Raji (cell line): ENCODE data around the gene ZBED3.

Experiments
- POLR2A ChIP-seq: IDR thresholded peaks from 2 replicates; pipeline ENCODE4 v1.6.1; 2011; ENCODE audit warnings: low read depth, low read length, control low read depth; ENCODE audit not compliant: insufficient read depth

ZBED3 gene

DNA sequence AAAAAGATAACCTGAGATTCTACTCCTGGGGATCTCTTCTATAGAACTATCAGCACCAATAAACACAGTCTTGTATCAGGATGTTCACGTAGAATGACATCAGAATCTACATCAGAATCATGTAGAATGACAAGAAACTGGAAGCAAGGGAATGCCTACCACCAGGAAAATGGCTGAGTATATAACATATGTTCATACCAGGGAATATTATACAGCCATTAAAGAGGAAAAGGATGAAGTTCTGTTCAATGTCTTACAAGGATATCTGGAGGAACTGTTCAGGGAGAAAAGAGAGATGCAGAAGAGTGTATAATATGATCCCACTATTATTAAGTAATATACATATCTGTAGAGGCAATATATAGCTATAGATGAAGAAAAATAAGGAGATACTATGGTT is 4.8 kb downstream of the ZBED3 start:
- no peak for TF ChIP-seq POLR2A

DNA sequence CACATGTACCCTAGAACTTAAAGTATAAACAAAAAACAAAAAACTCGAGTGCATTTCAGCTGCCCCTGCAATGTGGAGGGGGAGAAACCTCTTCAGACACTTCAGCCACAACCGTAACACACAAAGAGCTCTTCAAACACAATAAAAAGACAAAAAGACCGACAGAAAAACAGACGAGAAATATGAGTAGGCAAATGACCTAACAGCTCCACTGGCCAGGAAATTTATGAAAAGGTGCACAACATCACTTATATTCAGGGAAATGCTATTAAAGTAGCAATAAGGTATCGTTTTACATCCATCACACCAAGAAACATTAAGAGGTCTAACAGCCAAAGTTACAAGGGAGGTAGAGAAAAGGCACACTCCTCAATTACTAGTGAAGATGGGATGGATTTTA is 6.2 kb downstream of the ZBED3 start:
- no peak for TF ChIP-seq POLR2A

DNA sequence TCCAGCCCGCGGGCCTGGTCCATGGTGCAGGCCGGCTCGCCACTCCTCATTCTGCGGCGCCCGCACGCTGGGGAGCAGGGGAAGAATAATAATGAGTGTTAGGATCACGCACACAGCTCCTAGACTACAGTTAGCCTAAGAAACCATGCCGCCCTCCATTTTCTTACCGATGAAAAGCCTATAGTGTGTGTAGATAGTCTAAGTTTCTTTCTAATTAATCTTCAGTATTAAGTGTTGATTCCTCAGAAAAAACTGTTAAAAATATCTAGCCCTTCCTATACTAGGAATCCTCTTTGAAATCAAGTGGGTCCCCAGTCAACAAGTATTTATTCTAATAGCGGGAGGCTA is 9.3 kb downstream of the ZBED3 start:
- no peak for TF ChIP-seq POLR2A

DNA sequence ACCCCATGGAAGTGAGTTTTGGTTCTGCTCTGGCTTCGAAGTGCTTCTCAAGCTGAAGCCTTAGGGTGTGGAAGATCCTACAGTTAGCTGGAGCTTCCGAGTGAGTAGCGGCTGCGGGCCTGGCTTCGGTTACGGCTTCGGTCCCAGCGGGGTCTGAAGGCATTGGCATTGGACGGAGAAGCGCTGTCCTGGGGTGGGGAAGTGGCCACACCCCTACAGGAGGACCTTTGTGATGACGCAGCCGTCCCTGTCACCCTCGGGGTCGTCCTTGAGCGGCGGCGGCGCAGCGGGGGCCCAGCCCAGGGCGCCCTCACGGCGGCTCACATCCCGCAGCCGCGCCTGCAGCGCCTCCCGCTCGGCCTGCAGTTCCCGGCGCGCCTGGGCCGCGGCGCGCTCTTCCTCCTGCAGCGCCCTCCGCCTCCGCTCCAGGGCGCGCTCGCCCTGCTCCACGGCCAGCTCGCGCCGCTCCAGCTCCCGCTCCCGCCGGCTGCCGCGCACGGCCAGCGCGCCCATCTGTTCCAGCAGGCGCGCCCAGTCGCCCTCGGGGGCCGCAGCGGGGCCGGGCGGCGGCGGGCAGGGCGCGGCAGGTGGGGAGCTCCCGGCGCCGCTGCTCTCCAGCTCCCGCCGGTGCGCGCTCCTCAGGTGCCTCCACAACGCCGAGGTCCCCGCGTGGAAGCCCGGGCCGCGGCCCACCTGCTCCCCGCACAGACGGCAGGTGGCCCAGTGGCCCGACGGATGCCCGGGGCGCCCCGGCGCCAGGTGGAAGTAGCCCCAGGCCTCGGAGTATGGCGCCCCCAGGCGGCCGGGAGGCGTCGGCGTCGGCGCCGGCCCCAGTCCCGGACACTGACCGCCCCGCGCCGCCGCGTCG is 9.9 kb downstream of the ZBED3 start:
- TF ChIP-seq POLR2A = no peak

DNA sequence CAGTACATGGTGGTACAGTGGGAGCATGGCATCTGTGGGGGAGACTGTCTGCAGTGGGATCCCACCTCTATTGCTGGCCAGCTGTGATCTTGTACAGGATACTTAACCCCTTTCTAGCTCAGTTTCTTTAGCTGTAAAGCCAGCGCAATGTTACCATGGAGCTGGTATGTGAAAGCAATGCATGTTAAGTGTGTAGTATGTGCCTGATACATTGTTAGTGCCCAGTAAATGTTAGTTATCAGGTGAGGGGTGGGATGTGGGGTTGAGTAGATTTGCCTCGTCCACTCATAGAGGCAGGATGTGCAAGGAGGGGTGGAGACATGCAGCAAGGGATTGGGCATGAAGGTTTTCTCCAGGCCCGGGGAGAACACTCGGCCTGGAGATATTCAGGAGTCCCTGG is 12.3 kb downstream of the ZBED3 start:
- TF ChIP-seq POLR2A = no peak

DNA sequence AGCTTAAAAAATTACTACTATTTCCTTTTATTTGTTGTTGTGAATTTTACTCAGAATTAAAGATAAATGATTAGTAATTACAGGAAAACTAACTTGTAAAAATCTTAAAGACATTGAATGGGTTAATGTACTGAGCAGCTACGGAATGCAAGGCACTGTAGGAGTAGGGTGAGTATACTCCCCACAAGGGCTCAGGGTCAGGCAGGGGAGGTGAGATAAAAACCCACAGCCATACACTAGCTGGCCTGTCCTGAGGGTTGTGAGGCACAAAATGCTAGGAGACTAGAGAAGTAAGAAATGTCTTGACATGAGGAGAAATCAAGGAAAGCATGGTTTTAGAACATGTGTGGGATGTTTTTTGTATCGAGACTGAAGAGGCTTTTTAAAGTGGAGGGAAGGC is 13.4 kb downstream of the ZBED3 start:
- no peak for TF ChIP-seq POLR2A

DNA sequence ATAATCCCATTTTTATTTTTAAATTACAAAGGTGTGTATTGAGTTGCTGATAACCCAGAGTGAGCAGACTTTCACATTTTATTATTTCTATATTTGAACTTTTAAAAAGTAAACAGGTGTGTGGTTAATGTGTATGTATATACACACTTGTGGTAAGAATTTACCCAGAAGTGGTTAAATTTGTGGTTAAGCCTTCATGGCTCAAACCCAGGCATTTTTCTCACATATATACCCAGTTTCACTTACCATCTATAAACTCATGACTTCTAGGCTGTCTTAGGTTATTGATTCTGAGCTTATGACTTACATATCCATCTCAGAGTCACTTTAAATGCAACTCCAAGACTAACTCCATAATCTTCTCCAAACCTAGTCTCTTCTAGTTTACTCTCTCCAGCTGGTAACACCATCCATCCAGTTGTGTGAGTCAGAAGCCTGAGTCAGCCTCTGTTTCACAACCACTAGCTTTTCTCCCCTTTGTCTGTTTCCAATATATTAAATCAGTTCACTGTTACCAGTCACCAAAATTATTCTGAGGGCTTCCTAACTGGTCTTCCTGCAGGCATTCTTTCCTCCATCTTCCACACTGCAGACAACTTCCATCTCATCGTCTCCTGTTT is 20.2 kb downstream of the ZBED3 start:
- no peak for TF ChIP-seq POLR2A

DNA sequence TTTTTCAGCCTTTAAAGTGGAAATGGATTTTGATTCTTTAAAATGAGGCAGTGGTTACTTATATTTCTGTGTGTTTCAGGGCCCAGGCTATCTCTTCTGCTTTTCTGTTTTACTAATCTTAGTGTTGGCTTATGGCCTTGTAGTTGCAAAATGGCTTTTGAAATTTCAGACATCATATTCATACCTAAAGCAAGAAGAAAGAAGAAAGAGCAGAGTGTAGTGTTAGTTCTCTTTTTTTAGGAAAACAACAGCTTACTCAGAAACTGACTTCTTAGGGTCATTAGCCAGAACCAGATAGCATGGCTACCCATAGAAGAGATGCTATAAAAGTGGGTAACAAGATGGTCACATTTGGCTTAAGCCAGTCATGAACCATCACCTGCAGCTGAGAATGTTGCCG is 20.9 kb downstream of the ZBED3 start:
- TF ChIP-seq POLR2A = no peak

DNA sequence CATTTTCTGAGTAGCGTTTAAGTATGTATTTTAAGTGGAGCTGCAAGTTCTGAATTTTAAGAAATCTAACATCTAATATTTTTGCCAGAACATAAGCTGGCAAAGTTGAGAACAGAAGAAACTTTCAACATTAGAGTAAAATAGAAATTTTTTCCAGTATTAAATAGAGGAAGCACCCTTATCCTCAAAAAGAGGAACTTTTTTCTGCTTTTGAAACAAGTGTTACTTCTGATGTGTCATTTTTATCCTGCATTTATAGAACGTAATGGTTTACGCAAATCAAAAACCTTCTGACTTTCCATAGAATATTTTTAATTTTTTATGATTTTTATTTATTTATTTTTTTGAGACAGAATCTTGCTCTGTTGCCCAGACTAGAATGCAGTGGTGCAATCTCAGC is 21.8 kb downstream of the ZBED3 start:
- TF ChIP-seq POLR2A = no peak

DNA sequence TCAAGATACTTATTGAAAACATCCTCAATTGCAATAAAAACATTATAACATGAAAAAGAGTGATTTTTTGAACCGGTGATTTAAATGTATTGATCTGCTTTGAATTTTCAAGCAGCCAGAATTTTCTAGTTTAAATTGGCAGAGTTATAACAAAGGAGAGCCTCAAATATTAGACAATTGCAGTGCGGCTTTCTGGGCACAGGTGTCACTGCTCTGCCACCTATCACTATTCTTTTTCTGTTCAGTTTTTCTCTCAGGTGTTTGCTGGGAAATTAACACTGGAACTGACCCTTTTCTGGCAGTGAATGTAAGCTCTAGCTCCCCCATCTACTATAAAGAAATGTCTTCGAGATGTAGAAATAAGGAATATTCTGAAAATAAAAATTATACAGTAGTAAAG is 23.0 kb downstream of the ZBED3 start:
- TF ChIP-seq POLR2A = no peak

DNA sequence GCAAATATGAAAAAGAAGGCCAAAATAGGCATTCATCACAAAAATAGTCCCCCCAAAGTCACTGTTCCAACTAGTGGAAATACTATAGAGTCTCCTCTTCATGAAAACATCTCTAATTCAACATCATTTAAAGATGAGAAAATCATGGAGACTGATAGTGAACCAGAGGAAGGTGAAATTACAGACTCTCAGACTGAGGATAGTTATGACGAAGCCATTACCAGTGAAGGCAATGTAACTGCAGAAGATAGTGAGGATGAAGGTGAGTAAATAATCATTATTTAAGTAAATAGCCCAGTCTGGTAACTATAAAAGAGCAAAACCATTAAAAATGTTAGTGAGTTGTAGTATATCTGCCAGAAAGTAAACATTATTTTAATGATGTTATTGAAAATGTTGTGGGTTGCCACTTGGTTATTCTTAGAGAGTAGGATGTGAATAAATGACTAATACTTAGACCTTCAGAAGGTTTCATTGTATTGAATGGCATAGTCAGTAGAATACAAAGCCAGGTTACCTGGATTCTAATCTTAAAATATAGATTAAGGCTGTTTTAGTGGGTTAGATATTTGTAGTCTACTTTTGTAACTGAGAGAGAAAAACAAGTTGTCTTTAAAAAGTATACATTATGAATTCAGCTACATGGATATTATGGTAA is 40.5 kb downstream of the ZBED3 start:
- TF ChIP-seq POLR2A = no peak

DNA sequence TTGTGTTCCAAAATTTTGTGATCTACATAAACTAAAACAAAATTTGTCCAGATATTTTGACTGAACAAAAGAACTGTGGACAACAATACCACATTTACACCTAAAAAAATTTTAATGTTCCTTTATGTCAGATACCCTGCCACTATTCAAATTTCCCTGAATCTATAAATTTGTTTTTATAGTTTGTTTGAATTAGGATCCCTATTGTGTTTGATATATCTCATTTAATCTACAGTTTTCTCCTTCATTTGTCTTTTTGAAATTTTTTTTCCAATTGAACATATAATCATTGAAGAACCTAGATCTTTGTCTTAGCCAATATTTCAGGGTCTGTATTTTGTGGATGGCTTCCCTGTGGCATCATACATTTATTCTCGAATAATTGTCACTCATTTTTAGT is 51.1 kb downstream of the ZBED3 start:
- no peak for TF ChIP-seq POLR2A

DNA sequence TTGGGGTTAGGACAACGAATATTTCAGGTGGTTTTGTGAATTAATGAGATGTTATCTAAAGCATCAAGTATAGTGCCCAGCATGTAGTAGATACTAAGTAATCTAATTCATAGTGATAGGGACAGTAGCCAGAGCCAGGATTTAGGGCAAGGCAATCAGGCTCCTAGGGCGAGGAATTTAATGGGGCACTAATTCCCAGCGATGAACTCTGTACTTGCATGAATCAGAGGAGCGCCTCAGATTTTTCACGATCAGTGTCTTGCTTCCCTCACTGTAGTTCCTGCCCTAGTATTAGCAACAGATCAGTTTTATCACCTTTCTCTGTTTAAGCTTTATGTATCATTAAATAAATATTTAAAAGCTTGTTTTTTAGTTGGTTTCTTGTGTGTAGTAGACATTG is 53.7 kb downstream of the ZBED3 start:
- TF ChIP-seq POLR2A = no peak

DNA sequence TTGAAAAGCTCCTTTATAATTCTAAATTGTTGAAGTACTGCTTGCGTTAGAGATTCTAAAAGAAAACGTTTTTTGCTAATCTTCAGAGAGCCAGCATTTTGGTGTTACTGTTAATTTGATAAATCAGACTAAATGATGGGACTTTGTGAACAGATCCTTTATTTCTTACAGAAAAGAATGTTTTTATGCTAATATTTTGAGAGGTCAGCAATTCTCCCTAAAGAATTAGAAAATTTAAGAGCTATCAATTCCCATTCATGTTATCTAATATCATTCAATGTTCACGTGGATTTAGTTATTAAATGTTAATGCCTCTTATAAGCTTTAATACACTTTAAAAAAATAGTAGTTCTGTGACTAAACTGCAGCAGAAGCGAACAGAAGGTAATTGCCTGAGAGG is 54.5 kb downstream of the ZBED3 start:
- no peak for TF ChIP-seq POLR2A

DNA sequence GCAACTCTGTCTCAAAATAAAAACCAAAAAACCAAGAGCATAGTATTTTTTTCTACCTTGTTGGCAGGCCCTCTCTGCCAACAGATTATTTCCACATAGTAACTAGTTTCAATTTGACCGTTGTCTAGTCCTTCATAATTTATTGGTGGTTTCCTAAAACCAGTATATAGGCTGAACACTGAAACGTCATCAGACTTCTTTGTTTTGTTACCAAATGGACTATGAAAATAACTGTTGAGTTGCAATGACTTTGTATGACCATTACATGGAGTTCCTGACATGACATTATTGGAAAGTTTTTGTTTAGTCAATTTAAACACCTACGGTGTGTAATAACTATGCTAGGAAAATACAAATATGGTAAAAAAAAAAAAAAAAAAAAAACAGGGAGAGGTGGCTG is 55.2 kb downstream of the ZBED3 start:
- no peak for TF ChIP-seq POLR2A
